GM23338 (cell line): ENCODE data around the gene CCR5.

Experiments used
- CREB1 ChIP-seq: fragments of 250-450 bp; sonication (Bioruptor Pico); IDR thresholded peaks from 2 replicates; pipeline ENCODE4 v1.5.0; 2020; ENCODE audit warnings: low read depth, mild to moderate bottlenecking, moderate library complexity
- EZH2 ChIP-seq: fragments of 200-600 bp; sonication (generic); IDR thresholded peaks from one replicate; pipeline ENCODE4 v1.8.0; 2017; ENCODE audit warnings: antibody characterized with exemption, mild to moderate bottlenecking, low read depth; ENCODE audit not compliant: unreplicated experiment
- EZH2phosphoT487 ChIP-seq: fragments of 200-600 bp; sonication (generic); IDR thresholded peaks from one replicate; pipeline ENCODE4 v1.8.1; 2018; ENCODE audit warnings: antibody characterized with exemption; ENCODE audit not compliant: unreplicated experiment
- POLR2AphosphoS5 ChIP-seq: IDR thresholded peaks from 2 replicates; pipeline ENCODE4 v1.6.1; 2016; ENCODE audit warnings: antibody characterized with exemption, low read depth
- ZNF114 ChIP-seq: fragments of 250-450 bp; sonication (Bioruptor Pico); IDR thresholded peaks from 2 replicates; pipeline ENCODE4 v1.5.0; 2020; ENCODE audit warnings: mild to moderate bottlenecking, moderate library complexity
- TF ChIP-seq, protein P1 (sequence below), 2 experiments: fragments of 200-600 bp in 1 of 2; sonication (generic) in 1 of 2; conservative IDR thresholded peaks; 2 replicates each; pipeline versions ENCODE4 v1.5.1 to v1.6.1; 2016 to 2017; ENCODE audit warnings: antibody characterized with exemption in 2 of 2, low read depth in 2 of 2, mild to moderate bottlenecking in 2 of 2, moderate library complexity in 1 of 2
- TF ChIP-seq, protein P2 (sequence below): IDR thresholded peaks from 2 replicates; pipeline ENCODE4 v1.6.1; 2016; ENCODE audit warnings: antibody characterized with exemption
- TF ChIP-seq, protein P3 (sequence below): IDR thresholded peaks from one replicate; pipeline ENCODE4 v1.6.1; 2018; ENCODE audit warnings: antibody characterized with exemption; ENCODE audit not compliant: unreplicated experiment
- TF ChIP-seq, protein P4 (sequence below): fragments of 250-450 bp; sonication (Bioruptor Pico); IDR thresholded peaks from 2 replicates; pipeline ENCODE4 v1.5.0; 2020; ENCODE audit warnings: mild to moderate bottlenecking, moderate library complexity

DNA sequence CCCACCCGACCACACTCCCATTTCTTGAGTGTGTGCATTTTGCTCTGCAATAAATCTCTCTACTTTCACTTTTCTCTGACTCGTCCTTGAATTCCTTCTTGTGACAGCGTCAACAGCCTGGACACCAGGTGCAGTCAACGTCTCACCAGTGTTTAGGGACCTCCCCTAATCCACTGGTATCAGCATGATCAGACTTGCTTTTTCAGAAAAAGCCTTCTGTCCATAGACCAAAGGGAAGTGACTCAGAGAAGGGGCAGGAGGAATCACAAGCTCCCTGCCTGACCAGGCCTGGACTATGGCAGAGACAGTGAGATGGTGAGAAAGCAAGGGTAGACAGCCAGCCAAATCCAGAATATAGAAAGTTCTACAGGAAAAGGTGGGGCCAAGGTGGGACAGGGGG lies 15.5 kb downstream of the CCR5 start:
- TF ChIP-seq, protein P1, sequence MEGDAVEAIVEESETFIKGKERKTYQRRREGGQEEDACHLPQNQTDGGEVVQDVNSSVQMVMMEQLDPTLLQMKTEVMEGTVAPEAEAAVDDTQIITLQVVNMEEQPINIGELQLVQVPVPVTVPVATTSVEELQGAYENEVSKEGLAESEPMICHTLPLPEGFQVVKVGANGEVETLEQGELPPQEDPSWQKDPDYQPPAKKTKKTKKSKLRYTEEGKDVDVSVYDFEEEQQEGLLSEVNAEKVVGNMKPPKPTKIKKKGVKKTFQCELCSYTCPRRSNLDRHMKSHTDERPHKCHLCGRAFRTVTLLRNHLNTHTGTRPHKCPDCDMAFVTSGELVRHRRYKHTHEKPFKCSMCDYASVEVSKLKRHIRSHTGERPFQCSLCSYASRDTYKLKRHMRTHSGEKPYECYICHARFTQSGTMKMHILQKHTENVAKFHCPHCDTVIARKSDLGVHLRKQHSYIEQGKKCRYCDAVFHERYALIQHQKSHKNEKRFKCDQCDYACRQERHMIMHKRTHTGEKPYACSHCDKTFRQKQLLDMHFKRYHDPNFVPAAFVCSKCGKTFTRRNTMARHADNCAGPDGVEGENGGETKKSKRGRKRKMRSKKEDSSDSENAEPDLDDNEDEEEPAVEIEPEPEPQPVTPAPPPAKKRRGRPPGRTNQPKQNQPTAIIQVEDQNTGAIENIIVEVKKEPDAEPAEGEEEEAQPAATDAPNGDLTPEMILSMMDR (conservative IDR thresholded peaks at IDR 0.05; ENCODE audit: low read depth in 2 of 2), result no peak
- TF ChIP-seq ZNF114 (CRISPR knock-in tag) (no peak), EZH2 (no peak), EZH2phosphoT487 (no peak), POLR2AphosphoS5 (no peak), CREB1 (CRISPR knock-in tag) (no peak)
- TF ChIP-seq, protein P2, sequence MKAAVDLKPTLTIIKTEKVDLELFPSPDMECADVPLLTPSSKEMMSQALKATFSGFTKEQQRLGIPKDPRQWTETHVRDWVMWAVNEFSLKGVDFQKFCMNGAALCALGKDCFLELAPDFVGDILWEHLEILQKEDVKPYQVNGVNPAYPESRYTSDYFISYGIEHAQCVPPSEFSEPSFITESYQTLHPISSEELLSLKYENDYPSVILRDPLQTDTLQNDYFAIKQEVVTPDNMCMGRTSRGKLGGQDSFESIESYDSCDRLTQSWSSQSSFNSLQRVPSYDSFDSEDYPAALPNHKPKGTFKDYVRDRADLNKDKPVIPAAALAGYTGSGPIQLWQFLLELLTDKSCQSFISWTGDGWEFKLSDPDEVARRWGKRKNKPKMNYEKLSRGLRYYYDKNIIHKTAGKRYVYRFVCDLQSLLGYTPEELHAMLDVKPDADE, result no peak
- TF ChIP-seq, protein P3, sequence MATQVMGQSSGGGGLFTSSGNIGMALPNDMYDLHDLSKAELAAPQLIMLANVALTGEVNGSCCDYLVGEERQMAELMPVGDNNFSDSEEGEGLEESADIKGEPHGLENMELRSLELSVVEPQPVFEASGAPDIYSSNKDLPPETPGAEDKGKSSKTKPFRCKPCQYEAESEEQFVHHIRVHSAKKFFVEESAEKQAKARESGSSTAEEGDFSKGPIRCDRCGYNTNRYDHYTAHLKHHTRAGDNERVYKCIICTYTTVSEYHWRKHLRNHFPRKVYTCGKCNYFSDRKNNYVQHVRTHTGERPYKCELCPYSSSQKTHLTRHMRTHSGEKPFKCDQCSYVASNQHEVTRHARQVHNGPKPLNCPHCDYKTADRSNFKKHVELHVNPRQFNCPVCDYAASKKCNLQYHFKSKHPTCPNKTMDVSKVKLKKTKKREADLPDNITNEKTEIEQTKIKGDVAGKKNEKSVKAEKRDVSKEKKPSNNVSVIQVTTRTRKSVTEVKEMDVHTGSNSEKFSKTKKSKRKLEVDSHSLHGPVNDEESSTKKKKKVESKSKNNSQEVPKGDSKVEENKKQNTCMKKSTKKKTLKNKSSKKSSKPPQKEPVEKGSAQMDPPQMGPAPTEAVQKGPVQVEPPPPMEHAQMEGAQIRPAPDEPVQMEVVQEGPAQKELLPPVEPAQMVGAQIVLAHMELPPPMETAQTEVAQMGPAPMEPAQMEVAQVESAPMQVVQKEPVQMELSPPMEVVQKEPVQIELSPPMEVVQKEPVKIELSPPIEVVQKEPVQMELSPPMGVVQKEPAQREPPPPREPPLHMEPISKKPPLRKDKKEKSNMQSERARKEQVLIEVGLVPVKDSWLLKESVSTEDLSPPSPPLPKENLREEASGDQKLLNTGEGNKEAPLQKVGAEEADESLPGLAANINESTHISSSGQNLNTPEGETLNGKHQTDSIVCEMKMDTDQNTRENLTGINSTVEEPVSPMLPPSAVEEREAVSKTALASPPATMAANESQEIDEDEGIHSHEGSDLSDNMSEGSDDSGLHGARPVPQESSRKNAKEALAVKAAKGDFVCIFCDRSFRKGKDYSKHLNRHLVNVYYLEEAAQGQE, result no peak
- TF ChIP-seq, protein P4, sequence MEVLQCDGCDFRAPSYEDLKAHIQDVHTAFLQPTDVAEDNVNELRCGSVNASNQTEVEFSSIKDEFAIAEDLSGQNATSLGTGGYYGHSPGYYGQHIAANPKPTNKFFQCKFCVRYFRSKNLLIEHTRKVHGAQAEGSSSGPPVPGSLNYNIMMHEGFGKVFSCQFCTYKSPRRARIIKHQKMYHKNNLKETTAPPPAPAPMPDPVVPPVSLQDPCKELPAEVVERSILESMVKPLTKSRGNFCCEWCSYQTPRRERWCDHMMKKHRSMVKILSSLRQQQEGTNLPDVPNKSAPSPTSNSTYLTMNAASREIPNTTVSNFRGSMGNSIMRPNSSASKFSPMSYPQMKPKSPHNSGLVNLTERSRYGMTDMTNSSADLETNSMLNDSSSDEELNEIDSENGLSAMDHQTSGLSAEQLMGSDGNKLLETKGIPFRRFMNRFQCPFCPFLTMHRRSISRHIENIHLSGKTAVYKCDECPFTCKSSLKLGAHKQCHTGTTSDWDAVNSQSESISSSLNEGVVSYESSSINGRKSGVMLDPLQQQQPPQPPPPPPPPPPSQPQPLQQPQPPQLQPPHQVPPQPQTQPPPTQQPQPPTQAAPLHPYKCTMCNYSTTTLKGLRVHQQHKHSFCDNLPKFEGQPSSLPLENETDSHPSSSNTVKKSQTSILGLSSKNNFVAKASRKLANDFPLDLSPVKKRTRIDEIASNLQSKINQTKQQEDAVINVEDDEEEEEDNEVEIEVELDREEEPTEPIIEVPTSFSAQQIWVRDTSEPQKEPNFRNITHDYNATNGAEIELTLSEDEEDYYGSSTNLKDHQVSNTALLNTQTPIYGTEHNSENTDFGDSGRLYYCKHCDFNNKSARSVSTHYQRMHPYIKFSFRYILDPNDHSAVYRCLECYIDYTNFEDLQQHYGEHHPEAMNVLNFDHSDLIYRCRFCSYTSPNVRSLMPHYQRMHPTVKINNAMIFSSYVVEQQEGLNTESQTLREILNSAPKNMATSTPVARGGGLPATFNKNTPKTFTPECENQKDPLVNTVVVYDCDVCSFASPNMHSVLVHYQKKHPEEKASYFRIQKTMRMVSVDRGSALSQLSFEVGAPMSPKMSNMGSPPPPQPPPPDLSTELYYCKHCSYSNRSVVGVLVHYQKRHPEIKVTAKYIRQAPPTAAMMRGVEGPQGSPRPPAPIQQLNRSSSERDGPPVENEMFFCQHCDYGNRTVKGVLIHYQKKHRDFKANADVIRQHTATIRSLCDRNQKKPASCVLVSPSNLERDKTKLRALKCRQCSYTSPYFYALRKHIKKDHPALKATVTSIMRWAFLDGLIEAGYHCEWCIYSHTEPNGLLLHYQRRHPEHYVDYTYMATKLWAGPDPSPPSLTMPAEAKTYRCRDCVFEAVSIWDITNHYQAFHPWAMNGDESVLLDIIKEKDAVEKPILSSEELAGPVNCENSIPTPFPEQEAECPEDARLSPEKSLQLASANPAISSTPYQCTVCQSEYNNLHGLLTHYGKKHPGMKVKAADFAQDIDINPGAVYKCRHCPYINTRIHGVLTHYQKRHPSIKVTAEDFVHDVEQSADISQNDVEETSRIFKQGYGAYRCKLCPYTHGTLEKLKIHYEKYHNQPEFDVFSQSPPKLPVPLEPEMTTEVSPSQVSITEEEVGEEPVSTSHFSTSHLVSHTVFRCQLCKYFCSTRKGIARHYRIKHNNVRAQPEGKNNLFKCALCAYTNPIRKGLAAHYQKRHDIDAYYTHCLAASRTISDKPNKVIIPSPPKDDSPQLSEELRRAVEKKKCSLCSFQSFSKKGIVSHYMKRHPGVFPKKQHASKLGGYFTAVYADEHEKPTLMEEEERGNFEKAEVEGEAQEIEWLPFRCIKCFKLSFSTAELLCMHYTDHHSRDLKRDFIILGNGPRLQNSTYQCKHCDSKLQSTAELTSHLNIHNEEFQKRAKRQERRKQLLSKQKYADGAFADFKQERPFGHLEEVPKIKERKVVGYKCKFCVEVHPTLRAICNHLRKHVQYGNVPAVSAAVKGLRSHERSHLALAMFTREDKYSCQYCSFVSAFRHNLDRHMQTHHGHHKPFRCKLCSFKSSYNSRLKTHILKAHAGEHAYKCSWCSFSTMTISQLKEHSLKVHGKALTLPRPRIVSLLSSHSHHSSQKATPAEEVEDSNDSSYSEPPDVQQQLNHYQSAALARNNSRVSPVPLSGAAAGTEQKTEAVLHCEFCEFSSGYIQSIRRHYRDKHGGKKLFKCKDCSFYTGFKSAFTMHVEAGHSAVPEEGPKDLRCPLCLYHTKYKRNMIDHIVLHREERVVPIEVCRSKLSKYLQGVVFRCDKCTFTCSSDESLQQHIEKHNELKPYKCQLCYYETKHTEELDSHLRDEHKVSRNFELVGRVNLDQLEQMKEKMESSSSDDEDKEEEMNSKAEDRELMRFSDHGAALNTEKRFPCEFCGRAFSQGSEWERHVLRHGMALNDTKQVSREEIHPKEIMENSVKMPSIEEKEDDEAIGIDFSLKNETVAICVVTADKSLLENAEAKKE, result no peak
